HG02678 (cell line): Measurements from ENCODE around the gene EDEM2.
"Not testable (repeated sequence)": the region's sequence is repeated elsewhere in the genome, so short reads cannot be mapped to it uniquely, and the experiment has no call there.

Experiments used
- ATAC-seq: cut with Tn5 transposase; IDR thresholded peaks from one replicate; pipeline ENCODE4 v1.9.1; 2021; ENCODE audit warnings: mild to moderate bottlenecking, moderate library complexity; ENCODE audit not compliant: unreplicated experiment

EDEM2 gene, protein sequence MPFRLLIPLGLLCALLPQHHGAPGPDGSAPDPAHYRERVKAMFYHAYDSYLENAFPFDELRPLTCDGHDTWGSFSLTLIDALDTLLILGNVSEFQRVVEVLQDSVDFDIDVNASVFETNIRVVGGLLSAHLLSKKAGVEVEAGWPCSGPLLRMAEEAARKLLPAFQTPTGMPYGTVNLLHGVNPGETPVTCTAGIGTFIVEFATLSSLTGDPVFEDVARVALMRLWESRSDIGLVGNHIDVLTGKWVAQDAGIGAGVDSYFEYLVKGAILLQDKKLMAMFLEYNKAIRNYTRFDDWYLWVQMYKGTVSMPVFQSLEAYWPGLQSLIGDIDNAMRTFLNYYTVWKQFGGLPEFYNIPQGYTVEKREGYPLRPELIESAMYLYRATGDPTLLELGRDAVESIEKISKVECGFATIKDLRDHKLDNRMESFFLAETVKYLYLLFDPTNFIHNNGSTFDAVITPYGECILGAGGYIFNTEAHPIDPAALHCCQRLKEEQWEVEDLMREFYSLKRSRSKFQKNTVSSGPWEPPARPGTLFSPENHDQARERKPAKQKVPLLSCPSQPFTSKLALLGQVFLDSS

DNA sequence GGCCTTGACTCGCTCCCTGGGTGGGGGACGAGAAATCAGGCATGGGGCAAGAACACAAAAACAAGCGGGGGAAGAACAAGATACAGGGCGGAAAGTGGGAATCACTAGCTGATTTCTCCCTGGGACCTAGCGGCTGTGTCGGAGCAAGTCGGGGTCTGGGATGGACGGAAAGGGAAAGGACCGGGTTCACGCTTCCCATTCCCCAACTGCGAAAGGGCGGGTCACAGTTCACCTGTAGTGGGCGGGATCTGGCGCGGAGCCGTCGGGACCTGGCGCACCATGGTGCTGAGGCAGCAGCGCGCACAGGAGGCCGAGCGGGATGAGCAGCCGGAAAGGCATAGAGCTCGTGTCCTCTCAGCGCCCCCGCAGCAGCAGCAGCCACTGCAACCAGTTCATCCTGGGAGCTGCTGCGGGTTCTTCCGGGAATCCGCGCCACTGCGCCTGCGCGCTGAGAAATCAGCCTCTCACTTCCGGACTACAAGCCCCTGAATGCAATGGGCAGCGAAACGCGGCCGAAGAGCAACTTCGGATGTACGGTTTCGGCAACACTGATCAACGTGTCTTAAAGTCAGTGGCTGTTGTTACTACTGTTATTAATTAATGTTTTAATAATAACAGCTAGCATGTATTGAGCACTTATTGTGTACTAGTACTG, at the start of gene EDEM2:
Gene EDEM2 (minus strand): TSS at position 417 of the 655 bp plus-strand sequence. CDS start 78 bp downstream, at position 339.
- ATAC-seq = peak; percentile 84

DNA sequence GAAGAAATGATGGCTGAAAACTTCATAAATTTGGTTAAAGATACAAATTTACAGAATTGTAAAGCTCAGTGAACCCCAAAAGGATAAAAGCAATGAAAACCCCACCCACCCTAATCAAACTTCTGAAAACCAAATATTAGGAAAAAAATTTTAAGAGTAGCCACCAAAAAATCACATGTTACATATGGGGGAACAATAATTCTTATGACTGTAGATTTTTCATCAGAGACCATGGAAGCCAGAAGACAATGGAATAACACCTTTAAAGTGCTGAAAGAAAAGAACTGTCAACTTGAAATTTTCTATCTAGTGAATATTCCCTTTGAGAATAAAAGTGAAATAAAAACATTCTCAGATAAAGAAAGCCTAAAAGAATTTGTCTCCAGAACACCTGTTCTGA, 49.2 kb upstream of the EDEM2 start:
- no peak for ATAC-seq

DNA sequence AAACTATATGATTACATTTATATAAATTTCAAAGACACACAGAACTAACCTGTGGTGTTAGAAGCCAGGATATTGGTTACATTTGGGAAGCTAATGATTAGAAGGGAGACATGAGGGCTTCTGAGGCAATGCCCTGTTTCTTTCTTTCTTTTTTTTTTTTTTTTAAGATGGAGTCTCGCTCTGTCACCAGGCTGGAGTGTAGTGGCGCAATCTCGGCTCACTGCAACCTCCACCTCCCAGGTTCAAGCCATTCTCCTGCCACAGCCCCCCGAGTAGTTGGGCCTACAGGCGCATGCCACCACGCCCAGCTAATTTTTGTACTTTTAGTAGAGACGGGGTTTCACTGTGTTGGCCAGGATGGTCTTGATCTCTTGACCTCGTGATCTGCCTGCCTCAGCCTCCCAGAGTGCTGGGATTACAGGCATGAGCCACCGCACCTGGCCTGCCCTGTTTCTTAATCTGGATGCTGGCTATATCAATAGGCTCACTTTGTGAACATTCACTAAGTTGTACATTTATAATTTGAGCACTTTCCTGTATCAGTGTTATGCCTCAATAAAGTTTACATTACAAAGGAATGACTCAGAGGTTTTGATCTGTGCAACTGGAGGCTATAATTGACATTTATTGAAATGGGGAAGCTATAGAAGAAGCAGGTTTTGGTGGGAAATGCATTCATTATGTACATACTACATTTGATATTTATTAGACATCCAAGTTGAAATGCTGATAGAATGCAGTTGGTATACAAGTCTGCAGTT, 46.1 kb upstream of the EDEM2 start:
- ATAC-seq = not testable (repeated sequence)

DNA sequence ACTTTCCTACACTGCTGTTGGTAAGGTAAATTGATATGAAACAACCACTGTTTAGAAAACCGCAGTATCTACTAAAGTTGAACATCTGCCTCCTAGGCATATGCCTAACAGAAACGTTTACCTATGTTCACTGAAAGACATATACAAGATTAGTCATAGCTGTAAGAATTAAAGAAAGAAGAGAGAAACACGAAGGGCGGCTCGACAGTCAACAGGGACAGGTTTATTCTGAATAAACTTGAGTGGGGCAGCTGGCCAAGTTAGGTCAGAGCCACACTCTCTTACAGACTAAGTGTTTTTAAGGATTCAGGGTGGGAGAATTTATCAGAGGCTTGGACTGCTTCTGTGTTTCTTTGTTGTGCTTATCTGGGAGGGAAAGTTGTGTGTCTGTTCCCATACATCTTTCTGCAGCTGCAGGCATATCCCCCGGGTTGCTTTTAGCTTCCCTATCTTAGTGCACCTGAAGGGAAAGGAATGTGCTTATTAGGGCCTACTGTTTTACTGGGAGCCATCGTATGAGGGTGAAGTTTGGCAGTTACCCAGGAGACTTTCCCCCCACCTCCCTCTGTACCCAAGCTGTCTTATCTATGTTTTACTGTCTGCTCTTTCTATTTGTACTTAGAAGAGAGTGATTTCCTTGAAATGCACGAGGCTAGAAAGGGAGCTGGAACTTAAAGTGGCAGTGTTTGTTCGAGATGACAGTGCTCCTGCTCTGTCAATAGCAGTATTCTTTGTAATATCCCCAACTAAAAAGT, 45.2 kb upstream of the EDEM2 start:
- no peak for ATAC-seq

DNA sequence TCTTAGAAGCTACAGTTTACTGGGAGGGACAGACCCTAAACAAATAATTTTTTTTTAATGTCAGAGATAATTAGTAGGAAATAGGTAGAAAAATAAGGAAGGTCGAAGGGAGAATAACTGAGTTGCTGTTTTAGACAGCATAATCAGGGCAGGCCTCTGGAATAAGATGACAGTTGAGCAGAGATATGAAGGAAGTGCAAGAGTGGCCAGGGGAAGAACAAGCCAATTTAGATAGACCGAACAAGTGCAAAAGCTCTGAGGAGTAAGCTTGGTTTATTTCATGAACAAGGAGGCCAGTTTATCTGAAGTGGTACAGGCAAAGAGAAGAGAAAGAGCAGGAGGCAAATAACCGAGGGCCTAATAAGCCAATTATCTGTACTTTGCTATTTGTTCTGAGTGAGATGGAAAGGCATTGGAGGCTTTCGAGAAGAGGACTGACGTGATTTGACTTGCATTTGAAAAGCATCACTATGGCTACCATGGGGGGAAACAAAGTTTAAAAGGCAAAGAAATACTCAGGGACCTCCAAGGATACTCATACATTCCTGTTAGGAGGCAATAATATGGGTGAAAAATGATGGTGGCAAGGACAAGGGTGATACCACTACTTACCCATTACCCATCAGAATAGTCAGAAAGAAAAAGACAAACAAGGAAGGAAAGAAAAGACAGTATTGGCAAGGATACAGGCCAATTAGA, 44.4 kb upstream of the EDEM2 start:
- ATAC-seq = no peak

DNA sequence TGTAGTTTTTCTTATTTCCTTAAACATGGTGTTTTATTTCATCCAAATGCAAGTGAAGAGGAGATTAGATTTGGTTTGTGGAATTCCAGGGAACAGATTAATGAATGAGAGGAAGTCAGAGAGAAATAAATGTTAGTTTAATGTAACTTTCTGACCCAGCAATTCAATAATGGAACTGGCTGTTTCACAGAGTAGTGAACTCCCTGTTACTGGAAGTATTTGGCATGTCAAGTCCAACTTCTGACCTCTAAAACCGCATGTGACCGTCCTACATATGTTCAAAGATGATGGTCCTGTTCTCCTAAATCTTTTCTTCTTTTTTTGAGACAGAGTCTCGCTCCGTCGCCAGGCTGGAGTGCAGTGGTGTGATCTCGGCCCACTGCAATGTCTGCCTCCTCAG, 43.4 kb upstream of the EDEM2 start:
- no peak for ATAC-seq

DNA sequence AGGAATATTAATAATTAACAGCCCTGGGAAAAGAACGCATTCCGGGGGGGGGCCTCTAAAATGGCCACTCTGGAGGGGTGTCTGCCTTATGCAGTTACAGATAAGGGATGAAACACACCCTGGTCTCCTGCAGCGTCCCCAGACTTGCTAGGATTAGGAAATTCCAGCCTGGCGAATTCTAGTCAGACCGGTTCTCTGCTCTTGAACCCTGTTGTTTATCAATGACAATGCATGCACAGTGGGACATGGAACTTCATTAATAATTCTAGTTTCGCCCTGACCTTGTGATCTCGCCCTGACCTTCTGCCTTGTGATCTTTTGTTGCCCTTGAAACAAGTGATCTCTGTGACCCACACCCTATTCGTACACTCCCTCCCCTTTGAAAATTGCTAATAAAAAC, 42.1 kb upstream of the EDEM2 start:
- not testable (repeated sequence) for ATAC-seq

DNA sequence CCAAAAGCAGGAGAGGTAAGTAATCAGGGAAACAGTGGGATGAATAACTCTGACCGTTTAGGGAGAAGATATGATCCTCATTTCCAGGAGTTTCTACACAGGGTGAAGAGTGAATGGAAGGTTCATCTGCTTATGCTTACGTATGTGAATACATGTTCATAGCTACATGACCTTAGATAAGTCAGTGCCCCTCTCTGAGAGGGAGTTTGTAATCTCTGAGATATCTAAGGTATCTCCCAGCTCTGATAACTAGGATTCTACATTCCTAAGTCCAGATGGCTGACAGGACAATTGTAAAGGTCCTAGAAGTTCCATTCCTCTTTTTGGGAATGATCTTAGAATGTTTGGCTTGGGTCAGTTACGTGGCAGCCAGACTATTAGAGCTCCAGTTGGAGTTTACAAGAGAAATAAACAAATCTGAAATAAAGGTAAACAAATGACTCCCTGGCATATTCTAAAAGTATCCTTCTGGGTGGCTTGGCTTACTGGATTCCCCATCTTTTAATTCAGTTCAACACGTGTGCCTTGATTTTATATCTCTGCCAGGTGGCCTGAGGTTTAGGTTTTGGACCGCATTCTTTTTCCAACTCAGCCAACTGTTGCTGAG, 40.6 kb upstream of the EDEM2 start:
- no peak for ATAC-seq

DNA sequence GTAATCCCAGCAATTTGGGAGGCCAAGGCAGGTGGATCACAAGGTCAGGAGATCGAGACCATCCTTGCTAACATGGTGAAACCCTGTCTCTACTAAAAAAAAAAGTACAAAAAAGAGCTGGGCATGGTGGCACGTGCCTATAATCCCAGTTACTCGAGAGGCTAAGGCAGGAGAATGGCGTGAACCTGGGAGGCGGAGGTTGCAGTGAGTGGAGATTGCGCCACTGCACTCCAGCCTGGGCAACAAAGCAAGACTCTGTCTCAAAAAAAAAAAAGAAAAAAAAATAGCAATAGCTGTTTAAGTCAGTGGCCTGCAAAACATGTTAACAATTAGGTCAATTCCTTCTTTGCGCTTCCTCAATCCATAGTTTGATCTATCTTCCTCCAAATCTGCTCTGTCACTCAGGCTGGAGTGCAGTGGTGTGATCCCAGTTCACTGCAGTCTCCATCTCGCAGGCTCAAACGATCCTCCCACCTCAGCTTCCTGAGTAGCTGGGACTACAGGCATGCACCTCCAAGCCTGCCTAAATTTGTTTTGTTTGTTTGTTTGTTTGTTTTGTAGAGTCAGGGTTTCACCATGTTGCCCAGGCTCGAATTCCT, 39.7 kb upstream of the EDEM2 start:
- not testable (repeated sequence) for ATAC-seq

DNA sequence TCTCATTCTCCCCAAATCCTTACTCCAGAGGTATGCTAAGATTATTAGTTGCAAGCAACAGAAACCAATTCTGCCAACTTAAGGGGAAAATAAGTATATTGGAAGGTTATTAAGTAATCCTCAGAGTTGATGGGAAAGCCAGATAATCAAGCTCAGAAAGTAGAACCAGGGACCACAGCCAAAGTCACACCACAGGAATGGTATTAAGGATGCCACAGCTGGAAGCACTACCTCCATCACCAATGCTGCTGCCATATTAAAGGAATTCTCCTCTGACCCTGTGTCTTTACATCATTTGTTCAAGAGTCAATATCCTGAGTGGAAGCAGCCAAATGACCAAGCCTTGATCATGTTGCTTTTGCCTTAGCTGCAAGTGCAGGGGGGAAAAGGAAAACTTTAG, 34.6 kb upstream of the EDEM2 start:
- ATAC-seq = no peak

DNA sequence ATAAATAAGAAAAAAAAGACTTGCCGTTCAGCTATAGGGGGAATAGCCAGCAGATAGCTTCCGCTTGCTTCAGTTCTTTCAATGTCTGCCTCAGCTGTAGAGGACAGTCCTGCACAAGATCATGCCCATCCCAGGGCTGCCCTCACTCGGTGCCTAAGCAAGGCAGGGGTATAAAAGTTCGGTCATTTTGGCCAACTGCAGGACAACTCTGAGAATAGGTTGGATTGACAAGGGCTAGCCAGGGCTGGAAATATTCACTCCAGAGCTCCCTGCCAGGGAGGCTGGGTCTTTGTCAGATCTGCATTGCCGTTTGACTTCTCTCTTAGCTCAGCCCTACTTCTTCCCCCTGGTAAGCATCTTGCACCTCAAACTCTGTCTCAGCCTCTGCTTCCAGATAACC, 33.1 kb upstream of the EDEM2 start:
- no peak for ATAC-seq

DNA sequence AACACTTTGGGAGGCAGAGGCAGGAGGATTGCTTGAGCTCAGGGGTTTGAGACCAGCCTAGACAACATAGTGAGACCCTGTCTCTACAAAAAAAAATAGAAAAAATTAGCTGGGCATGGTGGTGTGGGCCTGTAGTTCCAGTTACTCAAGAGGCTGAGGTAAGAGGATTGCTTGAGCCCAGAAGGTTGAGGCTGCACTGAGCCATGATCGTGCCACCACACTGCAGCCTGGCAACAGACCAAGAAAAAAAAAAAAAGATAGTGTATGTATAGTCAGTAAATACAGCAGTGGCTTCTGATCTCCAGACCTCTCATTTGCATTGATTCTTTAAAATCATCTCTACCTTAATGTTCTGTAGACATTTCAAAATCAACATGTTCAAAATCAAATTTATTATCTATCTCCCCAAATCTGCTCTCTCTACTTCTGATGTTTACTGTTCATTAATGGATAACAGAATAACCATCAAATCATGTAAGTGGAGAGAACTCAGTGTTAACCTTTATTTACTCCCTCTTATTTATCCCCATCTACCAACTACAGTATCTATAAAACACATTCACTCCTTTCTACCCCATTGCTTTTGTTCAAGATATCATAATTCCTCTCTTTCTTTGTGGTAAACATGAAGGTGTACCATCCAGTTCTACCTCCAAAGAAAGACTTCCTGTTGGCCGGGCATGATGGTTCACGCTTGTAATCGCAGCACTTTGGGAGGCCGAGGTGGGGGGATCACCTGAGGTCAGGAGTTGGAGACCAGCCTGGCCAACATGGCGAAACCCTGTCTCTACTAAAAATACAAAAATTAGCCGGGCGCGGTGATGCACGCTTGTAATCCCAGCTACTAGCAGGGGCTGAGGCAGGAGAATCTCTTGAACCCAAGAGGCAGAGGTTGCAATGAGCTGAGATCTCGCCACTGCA, 32.4 kb upstream of the EDEM2 start:
- ATAC-seq = no peak

DNA sequence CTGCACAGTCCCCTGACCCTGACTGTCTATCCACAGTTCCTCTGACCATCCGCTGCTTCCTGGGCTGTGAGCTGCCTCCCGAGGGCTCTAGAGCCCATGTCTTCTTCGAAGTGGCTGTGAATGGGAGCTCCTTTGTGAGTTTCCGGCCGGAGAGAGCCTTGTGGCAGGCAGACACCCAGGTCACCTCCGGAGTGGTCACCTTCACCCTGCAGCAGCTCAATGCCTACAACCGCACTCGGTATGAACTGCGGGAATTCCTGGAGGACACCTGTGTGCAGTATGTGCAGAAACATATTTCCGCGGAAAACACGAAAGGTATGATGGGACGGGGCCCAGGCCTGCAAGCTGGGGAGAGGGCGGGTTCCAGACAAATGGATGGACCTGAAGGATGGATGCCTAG, 29.0 kb upstream of the EDEM2 start:
- no peak for ATAC-seq

DNA sequence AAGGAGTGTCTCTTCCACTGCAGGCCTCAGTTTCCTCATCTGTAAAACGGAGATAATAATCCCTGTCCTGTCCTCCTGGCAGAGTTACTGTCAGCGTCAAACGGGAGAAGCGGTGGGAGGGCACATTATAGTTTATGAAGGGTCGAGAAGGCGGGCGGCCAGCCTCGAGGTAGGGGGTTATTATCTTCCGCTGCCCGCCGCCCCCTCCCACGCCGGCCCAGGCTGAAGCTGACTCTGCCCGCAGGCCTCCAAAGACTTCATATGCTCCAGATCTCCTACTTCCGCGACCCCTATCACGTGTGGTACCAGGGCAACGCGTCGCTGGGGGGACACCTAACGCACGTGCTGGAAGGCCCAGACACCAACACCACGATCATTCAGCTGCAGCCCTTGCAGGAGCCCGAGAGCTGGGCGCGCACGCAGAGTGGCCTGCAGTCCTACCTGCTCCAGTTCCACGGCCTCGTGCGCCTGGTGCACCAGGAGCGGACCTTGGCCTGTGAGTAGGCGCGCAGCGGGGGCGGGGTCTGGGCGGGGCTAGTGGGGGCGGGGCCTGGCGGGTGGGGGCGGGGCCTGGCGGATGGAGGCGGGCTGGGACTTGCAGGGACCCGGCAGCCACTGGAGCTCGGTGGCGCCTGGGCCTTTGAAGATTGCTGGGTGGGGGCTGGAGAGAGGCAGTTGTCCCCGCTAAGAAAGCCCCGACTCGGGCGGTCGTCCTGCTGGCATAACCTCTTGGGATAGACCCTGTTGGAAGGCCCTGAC, 27.5 kb upstream of the EDEM2 start:
- ATAC-seq = no peak

DNA sequence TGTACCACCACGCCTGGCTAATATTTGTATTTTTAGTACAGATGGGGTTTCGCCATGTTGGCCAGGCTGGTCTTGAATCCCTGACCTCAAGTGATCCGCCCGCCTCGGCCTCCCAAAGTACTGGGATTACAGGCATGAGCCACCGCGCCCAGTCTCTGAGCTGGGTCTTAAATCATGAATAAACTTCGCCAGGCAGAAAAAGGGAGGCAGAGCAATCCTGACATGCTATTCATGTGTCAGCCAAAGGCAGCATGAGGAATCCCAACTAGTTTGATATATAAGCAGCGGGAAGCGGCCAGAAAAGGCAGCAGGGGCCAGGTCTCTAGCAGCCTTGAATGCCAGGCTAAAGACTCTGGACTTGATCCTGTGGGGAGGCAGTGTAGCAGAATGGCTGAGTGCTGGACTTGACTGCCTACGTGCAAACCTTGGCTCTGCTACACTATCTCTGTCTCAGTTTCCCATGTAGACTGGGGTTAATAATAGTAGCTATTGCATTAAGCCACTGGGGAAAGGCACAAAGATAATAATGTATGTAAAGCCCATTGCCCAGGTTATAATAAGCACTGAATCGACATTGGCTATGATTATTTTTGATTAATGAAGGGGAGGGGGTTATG, 26.5 kb upstream of the EDEM2 start:
- no peak for ATAC-seq

DNA sequence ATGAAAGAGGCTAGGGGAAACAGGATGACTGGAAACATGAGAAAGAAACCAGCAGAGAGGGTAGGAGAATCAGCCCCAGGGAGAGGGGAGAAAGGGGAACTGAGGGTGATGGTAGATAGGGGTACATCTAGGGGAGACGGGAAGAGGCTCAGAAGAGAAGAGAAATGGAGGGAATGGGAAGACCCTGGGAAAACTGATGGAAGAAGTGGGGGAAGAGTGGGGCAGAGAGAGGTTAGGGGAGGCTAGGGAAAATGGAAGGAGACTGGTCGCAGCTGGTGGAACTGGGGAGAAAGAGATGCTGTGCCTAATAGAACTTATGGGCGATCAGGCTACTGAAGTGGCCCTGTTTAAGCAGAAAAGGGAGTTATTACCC, 25.3 kb upstream of the EDEM2 start:
- no peak for ATAC-seq
